G401 (cell line): ENCODE measurements around the gene DIP2C. TPM values are rescaled to one million over a fixed set of nuclear protein-coding genes. Genes with fewer than 3 reads are reported as not detected.
A peak's percentile ranks its signal among the peaks of the same experiment; 100 is the strongest.
"Not testable (repeated sequence)": the region's sequence is repeated elsewhere in the genome, so short reads cannot be mapped to it uniquely, and the experiment has no call there.

Source experiments
- DNase-seq: peaks from one replicate; pipeline ENCODE4 v3.0.0-alpha.2; 2015; ENCODE audit warnings: low spot score
- in situ Hi-C: cut with HindIII; loops from 2 replicates; pipeline ENCODE4 v1.10.0; 2016; ENCODE audit warnings: low sequenced_read_pairs, mixed read lengths
- total RNA-seq: library from RNA; depleted of rRNA; stranded (reverse); fragments of >200 nt; shearing (Covaris generic); gene quantifications from 2 replicates; pipeline ENCODE4 v1.2.3, GENCODE V29; 2014

DIP2C gene
- total RNA-seq, 1 experiment from 2014 or later = 9.0 TPM

GRCh38 chr10:633279-634245, 55.9 kb downstream of the DIP2C start:
- peak; percentile 71 for DNase-seq
- in situ Hi-C loops = no loop called here

- DNase-seq, in situ Hi-C loops: not testable (repeated sequence)
These were observed 56.7 kb downstream of the DIP2C start for GRCh38 chr10:632807-633177.

GRCh38 chr10:632155-632806, 57.2 kb downstream of the DIP2C start:
- in situ Hi-C loops = not testable (repeated sequence)

GRCh38 chr10:631266-631665, 58.2 kb downstream of the DIP2C start:
- in situ Hi-C loops = no loop called here
- no peak for DNase-seq

More at GRCh38 chr10:632155-632806, 57.2 kb downstream of the DIP2C start:
- not testable (repeated sequence) for DNase-seq

GRCh38 chr10:630581-631073, 58.8 kb downstream of the DIP2C start:
- in situ Hi-C loops = no loop called here

GRCh38 chr10:629186-629998, 60.1 kb downstream of the DIP2C start:
- no peak for DNase-seq
- in situ Hi-C loops = no loop called here

More at GRCh38 chr10:630581-631073, 58.8 kb downstream of the DIP2C start:
- peak; percentile 61 for DNase-seq

- DNase-seq = no peak
- in situ Hi-C loops = no loop called here
These were observed 61.0 kb downstream of the DIP2C start for GRCh38 chr10:628386-629045.

GRCh38 chr10:627032-627992, 62.2 kb downstream of the DIP2C start:
- in situ Hi-C loops = no loop called here

GRCh38 chr10:625751-626711, 63.4 kb downstream of the DIP2C start:
- in situ Hi-C loops = no loop called here
- peak; percentile 42 for DNase-seq

More at GRCh38 chr10:627032-627992, 62.2 kb downstream of the DIP2C start:
- no peak for DNase-seq

GRCh38 chr10:625333-625696, 64.2 kb downstream of the DIP2C start:
- DNase-seq = peak; percentile 72
- in situ Hi-C loops = no loop called here

- in situ Hi-C loops = no loop called here
- no peak for DNase-seq
These were observed 64.7 kb downstream of the DIP2C start for GRCh38 chr10:624605-625332.

GRCh38 chr10:624312-624604, 65.2 kb downstream of the DIP2C start:
- DNase-seq = no peak
- in situ Hi-C loops = no loop called here

GRCh38 chr10:623477-624311, 65.8 kb downstream of the DIP2C start:
- in situ Hi-C loops = no loop called here
- DNase-seq = no peak

- in situ Hi-C loops = no loop called here
- peak; percentile 75 for DNase-seq
These were observed 66.5 kb downstream of the DIP2C start for GRCh38 chr10:623014-623413.

GRCh38 chr10:621981-622740, 67.3 kb downstream of the DIP2C start:
- no peak for DNase-seq
- in situ Hi-C loops = no loop called here
